HepG2 (cell line): Measurements from ENCODE around the gene ZDHHC8. TPM values are rescaled to one million over a fixed set of nuclear protein-coding genes. Genes with fewer than 3 reads are reported as not detected.

Experiments used
- AGO1 ChIP-seq: fragments of 200-400 bp; formaldehyde crosslinking; IDR thresholded peaks from 2 replicates; pipeline ENCODE4 v1.6.1; 2017; ENCODE audit warnings: mild to moderate bottlenecking, low read depth, low read length, moderate library complexity; ENCODE audit not compliant: poor library complexity, severe bottlenecking
- CHCHD3 ChIP-seq: sonication (generic); formaldehyde crosslinking; IDR thresholded peaks from 2 replicates; pipeline ENCODE4 v1.8.0; 2022; ENCODE audit warnings: mild to moderate bottlenecking, missing genetic modification reagents, moderate library complexity
- ETV5 ChIP-seq: IDR thresholded peaks from 2 replicates; pipeline ENCODE4 v1.6.1; 2018; ENCODE audit warnings: missing biosample characterization, missing genetic modification reagents, inconsistent platforms, borderline replicate concordance
- KDM2A ChIP-seq: sonication (generic); formaldehyde crosslinking; IDR thresholded peaks from 2 replicates; pipeline ENCODE4 v1.4.0; 2020; ENCODE audit warnings: low read depth, missing genetic modification reagents, borderline replicate concordance
- PLRG1 ChIP-seq: fragments of 450-650 bp; conservative IDR thresholded peaks from 2 replicates; pipeline ENCODE4 v1.6.1; 2016
- SATB2 ChIP-seq: sonication (generic); formaldehyde crosslinking; IDR thresholded peaks from 2 replicates; pipeline ENCODE4 v1.5.0; 2020; ENCODE audit warnings: missing genetic modification reagents
- SP1 ChIP-seq, 2 experiments: fragments of 450-650 bp in 1 of 2; sonication (generic) in 1 of 2; formaldehyde crosslinking in 1 of 2; IDR thresholded peaks; 2 replicates each; pipeline versions ENCODE4 v1.4.0 to v1.6.1; 2016 to 2020; ENCODE audit warnings: missing genetic modification reagents in 1 of 2
- ZFP62 ChIP-seq: sonication (generic); formaldehyde crosslinking; IDR thresholded peaks from 2 replicates; pipeline ENCODE4 v1.4.0; 2020; ENCODE audit warnings: missing genetic modification reagents
- ZFYVE20 ChIP-seq: sonication (generic); formaldehyde crosslinking; IDR thresholded peaks from 2 replicates; pipeline ENCODE4 v1.8.0; 2023; ENCODE audit warnings: low read depth, mild to moderate bottlenecking, moderate library complexity, missing genetic modification reagents, borderline replicate concordance
- ZNF670 ChIP-seq: sonication (generic); formaldehyde crosslinking; IDR thresholded peaks from 2 replicates; pipeline ENCODE4 v1.8.0; 2022; ENCODE audit warnings: mild to moderate bottlenecking, missing genetic modification reagents, borderline replicate concordance
- ZNF773 ChIP-seq: sonication (generic); formaldehyde crosslinking; IDR thresholded peaks from 2 replicates; pipeline ENCODE4 v1.4.0; 2020; ENCODE audit warnings: missing genetic modification reagents, borderline replicate concordance
- polyA plus RNA-seq, 8 experiments: library from polyadenylated mRNA; depleted of rRNA in 3 of 8; stranded (reverse) in 7 of 8; unstranded in 1 of 8; fragments of >200 nt; fragmentation: Illumina TruSeq in 4 of 8; extraction: Trizol in 4 of 8; gene quantifications; 2 replicates each; pipeline versions ENCODE4 v1.2.1 to v1.2.3, GENCODE V29; 2011 to 2016; ENCODE audit warnings: low read depth in 4 of 8, missing spikeins in 1 of 8, mixed read lengths in 1 of 8; ENCODE audit not compliant: insufficient read depth in 1 of 8
- total RNA-seq, 5 experiments: library from RNA; depleted of rRNA; stranded (reverse); fragments of >200 nt; fragmentation: Illumina TruSeq; extraction: Trizol; gene quantifications; 2 replicates each; pipeline ENCODE4 v1.2.3, GENCODE V29; 2016; ENCODE audit warnings: low read depth in 1 of 5
- TF ChIP-seq, protein P1 (sequence below): sonication (generic); formaldehyde crosslinking; IDR thresholded peaks from 2 replicates; pipeline ENCODE4 v1.5.1; 2020; ENCODE audit warnings: mild to moderate bottlenecking, missing genetic modification reagents, moderate library complexity
- TF ChIP-seq, protein P2 (sequence below): IDR thresholded peaks from 2 replicates; pipeline ENCODE4 v1.6.1; 2016; ENCODE audit warnings: low read depth
- TF ChIP-seq, protein P3 (sequence below): sonication (generic); formaldehyde crosslinking; IDR thresholded peaks from 2 replicates; pipeline ENCODE4 v1.5.0; 2020; ENCODE audit warnings: mild to moderate bottlenecking, missing genetic modification reagents, borderline replicate concordance

ZDHHC8 gene
- total and polyA plus RNA-seq, 2 of the 13 experiments (the other 11 are each of a cell fraction or from before 2014, with no cell fraction given) = 7.5 to 21.3 TPM

GRCh38 chr22:20130731-20131596 lies 640 bp upstream of the ZDHHC8 start (continued):
- TF ChIP-seq, protein P1, sequence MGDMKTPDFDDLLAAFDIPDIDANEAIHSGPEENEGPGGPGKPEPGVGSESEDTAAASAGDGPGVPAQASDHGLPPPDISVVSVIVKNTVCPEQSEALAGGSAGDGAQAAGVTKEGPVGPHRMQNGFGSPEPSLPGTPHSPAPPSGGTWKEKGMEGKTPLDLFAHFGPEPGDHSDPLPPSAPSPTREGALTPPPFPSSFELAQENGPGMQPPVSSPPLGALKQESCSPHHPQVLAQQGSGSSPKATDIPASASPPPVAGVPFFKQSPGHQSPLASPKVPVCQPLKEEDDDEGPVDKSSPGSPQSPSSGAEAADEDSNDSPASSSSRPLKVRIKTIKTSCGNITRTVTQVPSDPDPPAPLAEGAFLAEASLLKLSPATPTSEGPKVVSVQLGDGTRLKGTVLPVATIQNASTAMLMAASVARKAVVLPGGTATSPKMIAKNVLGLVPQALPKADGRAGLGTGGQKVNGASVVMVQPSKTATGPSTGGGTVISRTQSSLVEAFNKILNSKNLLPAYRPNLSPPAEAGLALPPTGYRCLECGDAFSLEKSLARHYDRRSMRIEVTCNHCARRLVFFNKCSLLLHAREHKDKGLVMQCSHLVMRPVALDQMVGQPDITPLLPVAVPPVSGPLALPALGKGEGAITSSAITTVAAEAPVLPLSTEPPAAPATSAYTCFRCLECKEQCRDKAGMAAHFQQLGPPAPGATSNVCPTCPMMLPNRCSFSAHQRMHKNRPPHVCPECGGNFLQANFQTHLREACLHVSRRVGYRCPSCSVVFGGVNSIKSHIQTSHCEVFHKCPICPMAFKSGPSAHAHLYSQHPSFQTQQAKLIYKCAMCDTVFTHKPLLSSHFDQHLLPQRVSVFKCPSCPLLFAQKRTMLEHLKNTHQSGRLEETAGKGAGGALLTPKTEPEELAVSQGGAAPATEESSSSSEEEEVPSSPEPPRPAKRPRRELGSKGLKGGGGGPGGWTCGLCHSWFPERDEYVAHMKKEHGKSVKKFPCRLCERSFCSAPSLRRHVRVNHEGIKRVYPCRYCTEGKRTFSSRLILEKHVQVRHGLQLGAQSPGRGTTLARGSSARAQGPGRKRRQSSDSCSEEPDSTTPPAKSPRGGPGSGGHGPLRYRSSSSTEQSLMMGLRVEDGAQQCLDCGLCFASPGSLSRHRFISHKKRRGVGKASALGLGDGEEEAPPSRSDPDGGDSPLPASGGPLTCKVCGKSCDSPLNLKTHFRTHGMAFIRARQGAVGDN (CRISPR knock-in tag) = peak; percentile 57
- TF ChIP-seq, protein P2, sequence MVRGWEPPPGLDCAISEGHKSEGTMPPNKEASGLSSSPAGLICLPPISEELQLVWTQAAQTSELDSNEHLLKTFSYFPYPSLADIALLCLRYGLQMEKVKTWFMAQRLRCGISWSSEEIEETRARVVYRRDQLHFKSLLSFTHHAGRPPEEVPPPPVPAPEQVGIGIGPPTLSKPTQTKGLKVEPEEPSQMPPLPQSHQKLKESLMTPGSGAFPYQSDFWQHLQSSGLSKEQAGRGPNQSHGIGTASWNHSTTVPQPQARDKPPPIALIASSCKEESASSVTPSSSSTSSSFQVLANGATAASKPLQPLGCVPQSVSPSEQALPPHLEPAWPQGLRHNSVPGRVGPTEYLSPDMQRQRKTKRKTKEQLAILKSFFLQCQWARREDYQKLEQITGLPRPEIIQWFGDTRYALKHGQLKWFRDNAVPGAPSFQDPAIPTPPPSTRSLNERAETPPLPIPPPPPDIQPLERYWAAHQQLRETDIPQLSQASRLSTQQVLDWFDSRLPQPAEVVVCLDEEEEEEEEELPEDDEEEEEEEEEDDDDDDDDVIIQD = no peak
- TF ChIP-seq SATB2 (CRISPR knock-in tag) (no peak), ZNF670 (no peak), CHCHD3 (CRISPR knock-in tag) (no peak), AGO1 (peak; percentile 44), ETV5 (CRISPR knock-in tag) (no peak), KDM2A (CRISPR knock-in tag) (peak; percentile 75), ZFYVE20 (CRISPR knock-in tag) (no peak), SP1 (IDR thresholded peaks at IDR 0.05) (no peak), SP1 (CRISPR knock-in tag; IDR thresholded peaks at IDR 0.05) (peak; percentile 65), PLRG1 (no peak), ZFP62 (CRISPR knock-in tag) (no peak), ZNF773 (CRISPR knock-in tag) (no peak)
- TF ChIP-seq, protein P3, sequence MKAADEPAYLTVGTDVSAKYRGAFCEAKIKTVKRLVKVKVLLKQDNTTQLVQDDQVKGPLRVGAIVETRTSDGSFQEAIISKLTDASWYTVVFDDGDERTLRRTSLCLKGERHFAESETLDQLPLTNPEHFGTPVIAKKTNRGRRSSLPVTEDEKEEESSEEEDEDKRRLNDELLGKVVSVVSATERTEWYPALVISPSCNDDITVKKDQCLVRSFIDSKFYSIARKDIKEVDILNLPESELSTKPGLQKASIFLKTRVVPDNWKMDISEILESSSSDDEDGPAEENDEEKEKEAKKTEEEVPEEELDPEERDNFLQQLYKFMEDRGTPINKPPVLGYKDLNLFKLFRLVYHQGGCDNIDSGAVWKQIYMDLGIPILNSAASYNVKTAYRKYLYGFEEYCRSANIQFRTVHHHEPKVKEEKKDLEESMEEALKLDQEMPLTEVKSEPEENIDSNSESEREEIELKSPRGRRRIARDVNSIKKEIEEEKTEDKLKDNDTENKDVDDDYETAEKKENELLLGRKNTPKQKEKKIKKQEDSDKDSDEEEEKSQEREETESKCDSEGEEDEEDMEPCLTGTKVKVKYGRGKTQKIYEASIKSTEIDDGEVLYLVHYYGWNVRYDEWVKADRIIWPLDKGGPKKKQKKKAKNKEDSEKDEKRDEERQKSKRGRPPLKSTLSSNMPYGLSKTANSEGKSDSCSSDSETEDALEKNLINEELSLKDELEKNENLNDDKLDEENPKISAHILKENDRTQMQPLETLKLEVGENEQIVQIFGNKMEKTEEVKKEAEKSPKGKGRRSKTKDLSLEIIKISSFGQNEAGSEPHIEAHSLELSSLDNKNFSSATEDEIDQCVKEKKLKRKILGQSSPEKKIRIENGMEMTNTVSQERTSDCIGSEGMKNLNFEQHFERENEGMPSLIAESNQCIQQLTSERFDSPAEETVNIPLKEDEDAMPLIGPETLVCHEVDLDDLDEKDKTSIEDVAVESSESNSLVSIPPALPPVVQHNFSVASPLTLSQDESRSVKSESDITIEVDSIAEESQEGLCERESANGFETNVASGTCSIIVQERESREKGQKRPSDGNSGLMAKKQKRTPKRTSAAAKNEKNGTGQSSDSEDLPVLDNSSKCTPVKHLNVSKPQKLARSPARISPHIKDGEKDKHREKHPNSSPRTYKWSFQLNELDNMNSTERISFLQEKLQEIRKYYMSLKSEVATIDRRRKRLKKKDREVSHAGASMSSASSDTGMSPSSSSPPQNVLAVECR = peak; percentile 39; the same call in 1 of the 2 replicates
